ENCODE data around the gene OFD1.

OFD1 gene

DNA sequence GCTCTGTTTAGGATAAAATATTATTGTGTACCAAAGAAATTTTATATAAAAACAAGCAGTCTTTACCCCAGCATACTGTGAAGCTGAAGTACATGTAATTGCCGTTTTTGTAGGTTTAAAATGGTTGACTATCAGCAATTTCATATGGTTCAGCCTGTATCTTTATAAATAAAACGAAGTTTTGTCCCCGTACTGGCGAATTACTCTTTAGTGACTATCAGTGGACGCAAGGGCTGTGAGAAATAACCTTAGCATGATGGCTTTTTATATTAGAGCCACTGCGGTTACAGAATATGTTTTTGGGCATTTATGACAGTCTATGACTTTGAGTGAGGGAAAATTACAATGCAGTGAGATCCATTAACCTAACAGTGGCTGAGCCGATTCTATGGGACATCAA, 81.1 kb downstream of the OFD1 start:
- H3K9ac ChIP-seq (ENCODE audit: insufficient read length, low read depth): no peak overlapping the region
- no peaks in the 10 kb centered on the region for H3K9me3 ChIP-seq (ENCODE audit: insufficient read depth, low read length)
- no peak for DNase-seq (ENCODE audit: low read depth, low spot score)
- no peaks in the 10 kb centered on the region for H3K27me3 ChIP-seq (ENCODE audit: insufficient read depth, insufficient read length)
- H3K4me1 ChIP-seq (ENCODE audit: insufficient read depth, insufficient read length): no peaks in the 10 kb centered on the region
- no peaks in the 10 kb centered on the region for H3K36me3 ChIP-seq (ENCODE audit: insufficient read depth, insufficient read length, low read length)
- H3K4me3 ChIP-seq (ENCODE audit: insufficient read length, low read depth): no peak overlapping the region
- no peak for TF ChIP-seq ZNF274 (IDR thresholded peaks at IDR 0.05; ENCODE audit: low read depth, low read length)
- no peak for TF ChIP-seq YY1 (IDR thresholded peaks at IDR 0.05; ENCODE audit: insufficient read depth, insufficient read length)
- no peak for TF ChIP-seq SUZ12 (IDR thresholded peaks at IDR 0.05; ENCODE audit: extremely low read depth, insufficient read depth, insufficient read length)

GRCh38 chrX:13816176-13816575, 81.6 kb downstream of the OFD1 start:
- TF ChIP-seq YY1 (IDR thresholded peaks at IDR 0.05; ENCODE audit: insufficient read depth, insufficient read length) (no peak), SUZ12 (IDR thresholded peaks at IDR 0.05; ENCODE audit: extremely low read depth, insufficient read depth, insufficient read length) (no peak), ZNF274 (IDR thresholded peaks at IDR 0.05; ENCODE audit: low read depth, low read length) (no peak)

GRCh38 chrX:13816643-13817627, 82.4 kb downstream of the OFD1 start, which contains the start of gene GPM6B:
Gene GPM6B (minus strand): TSS chrX:13817093. CDS start chrX:13816904, 189 bp downstream.
- H3K9me3 ChIP-seq (ENCODE audit: insufficient read depth, low read length): no peaks in the 10 kb centered on the region
- no peaks in the 10 kb centered on the region for H3K36me3 ChIP-seq (ENCODE audit: insufficient read depth, insufficient read length, low read length)
- no peak within 1 kb of the TSS for H3K9ac ChIP-seq (ENCODE audit: insufficient read length, low read depth)
- no peak within 1 kb of the TSS for H3K4me3 ChIP-seq (ENCODE audit: insufficient read length, low read depth)
- H3K4me1 ChIP-seq (ENCODE audit: insufficient read depth, insufficient read length): no peaks in the 10 kb centered on the region
- TF ChIP-seq SUZ12 (IDR thresholded peaks at IDR 0.05; ENCODE audit: extremely low read depth, insufficient read depth, insufficient read length): no peak
- TF ChIP-seq YY1 (IDR thresholded peaks at IDR 0.05; ENCODE audit: insufficient read depth, insufficient read length): no peak
- no peak for TF ChIP-seq ZNF274 (IDR thresholded peaks at IDR 0.05; ENCODE audit: low read depth, low read length)
- no peaks in the 10 kb centered on the region for H3K27me3 ChIP-seq (ENCODE audit: insufficient read depth, insufficient read length)
- DNase-seq (ENCODE audit: low read depth, low spot score): no peak

More at GRCh38 chrX:13816176-13816575, 81.6 kb downstream of the OFD1 start:
- no peak overlapping the region for H3K4me3 ChIP-seq (ENCODE audit: insufficient read length, low read depth)
- no peaks in the 10 kb centered on the region for H3K4me1 ChIP-seq (ENCODE audit: insufficient read depth, insufficient read length)
- DNase-seq (ENCODE audit: low read depth, low spot score): no peak
- no peak overlapping the region for H3K9ac ChIP-seq (ENCODE audit: insufficient read length, low read depth)
- H3K27me3 ChIP-seq (ENCODE audit: insufficient read depth, insufficient read length): no peaks in the 10 kb centered on the region
- H3K36me3 ChIP-seq (ENCODE audit: insufficient read depth, insufficient read length, low read length): no peaks in the 10 kb centered on the region
- no peaks in the 10 kb centered on the region for H3K9me3 ChIP-seq (ENCODE audit: insufficient read depth, low read length)
